ELF-1 (cell line): Measurements from ENCODE around the gene ZNF440.
A peak's percentile ranks its signal among the peaks of the same experiment; 100 is the strongest.
"Not testable (repeated sequence)": the region's sequence is repeated elsewhere in the genome, so short reads cannot be mapped to it uniquely, and the experiment has no call there.

Source experiments
- DNase-seq: peaks from one replicate; pipeline ENCODE4 v3.0.0-alpha.2; 2016; ENCODE audit warnings: low read depth, low spot score

ZNF440 gene

DNA sequence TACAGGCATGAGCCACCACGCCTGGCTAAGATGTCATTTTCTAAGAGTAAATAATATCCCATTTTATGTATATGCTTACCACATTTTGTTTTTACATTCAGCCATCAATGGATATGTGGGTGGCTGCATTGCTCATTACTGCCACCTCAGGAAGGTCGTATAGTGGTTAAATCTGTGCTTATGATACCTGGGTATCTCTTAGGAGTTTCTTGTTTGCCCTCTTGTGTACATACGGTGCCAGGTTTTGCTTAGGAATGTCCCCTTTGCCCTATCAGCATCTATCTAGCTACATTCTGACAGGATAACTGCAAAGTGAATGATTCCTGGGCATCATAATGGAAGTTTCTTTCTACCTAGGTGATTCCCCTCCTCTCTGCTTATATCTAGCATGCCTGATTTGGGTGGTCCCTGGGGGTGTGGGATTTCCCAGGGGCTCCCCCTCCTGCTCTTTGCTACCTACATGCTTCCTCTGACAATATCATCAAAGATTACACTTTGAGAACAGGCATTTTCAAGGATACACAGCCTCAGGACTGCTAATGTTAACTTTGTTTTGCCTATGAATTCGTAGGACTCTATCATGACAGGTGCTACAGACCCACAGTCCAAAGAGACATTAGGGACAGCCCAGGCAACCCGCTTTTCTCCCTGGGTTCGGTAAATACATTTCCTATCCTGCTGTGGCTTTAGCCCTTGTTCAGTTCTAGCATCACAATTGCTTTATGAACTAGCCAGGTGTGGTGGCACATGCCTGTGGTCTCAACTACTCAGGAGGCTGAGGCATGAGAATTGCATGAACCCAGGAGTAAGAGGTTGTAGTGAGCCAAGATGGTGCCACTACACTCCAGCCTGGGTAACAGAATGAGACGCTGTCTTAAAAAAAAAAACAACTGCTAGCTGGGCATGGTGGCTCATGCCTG, 15.1 kb downstream of the ZNF440 start:
- not testable (repeated sequence) for DNase-seq

DNA sequence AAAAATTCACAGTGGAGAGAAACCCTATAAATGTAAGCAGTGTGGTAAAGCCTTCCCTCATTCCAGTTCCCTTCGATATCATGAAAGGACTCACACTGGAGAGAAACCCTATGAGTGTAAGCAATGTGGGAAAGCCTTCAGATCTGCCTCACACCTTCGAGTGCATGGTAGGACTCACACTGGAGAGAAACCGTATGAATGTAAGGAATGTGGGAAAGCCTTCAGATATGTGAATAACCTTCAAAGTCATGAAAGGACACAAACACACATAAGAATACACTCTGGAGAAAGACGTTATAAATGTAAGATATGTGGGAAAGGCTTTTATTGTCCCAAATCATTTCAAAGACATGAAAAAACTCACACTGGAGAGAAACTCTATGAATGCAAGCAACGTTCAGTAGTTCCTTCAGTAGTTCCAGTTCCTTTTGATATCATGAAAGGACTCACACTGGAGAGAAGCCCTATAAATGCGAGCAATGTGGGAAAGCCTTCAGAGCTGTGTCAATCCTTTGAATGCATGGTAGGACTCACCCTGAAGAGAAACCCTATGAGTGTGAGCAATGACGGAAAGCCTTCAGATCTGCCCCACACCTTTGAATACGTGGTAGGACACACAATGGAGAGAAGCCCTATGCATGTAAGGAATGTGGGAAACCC, 18.3 kb downstream of the ZNF440 start:
- DNase-seq, result no peak

DNA sequence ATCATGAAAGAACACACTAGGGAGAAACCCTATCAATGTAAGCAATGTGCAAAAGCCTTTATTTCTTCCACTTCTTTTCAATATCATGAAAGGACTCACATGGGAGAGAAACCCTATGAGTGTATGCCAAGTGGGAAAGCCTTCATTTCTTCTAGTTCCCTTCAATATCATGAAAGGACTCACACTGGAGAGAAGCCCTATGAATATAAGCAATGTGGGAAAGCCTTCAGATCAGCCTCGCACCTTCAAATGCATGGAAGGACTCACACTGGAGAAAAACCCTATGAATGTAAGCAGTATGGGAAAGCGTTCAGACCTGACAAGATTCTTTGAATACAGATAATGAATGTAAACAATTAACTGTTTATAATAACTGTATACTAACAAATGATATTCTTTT, 19.5 kb downstream of the ZNF440 start:
- no peak for DNase-seq

DNA sequence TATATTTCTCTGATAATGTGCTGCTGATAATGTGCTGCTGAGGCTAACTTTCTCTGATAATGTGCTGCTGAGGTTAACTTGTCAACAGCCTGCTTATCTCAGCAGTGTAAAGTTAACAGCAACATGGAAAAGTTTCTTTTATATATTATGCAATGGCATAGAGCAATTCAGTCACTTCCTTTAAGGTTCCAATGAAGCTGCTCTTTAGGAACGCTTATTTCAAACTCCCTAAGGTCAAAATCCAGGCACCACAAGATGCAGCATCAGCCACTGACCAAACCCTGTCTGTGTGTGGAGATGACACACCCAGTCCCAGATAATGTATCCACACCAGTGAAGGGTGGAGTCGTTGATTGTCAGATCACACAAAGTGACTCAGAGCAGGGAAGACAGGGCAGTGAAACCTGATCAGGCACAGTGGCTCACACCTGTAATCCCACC, 21.6 kb downstream of the ZNF440 start:
- not testable (repeated sequence) for DNase-seq

DNA sequence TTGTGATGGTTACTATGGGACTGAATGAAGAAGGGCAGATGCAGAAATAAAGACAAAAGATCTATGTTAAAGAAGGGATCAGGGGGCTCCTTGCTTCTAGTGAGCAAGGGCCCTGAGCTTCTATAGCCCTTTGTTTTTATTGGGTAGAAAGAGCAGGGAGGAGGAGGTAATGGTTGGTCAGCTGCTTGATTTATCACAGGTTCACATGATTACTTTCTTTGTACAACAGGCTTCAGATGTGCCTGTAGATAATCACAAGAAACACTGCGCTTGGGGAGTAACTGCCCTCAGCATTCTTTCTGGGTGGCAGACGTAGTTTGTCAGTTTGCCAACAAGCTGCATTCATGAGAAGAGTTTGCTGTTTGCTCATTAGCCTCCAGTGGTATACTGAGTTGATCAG, 29.6 kb downstream of the ZNF440 start:
- no peak for DNase-seq

DNA sequence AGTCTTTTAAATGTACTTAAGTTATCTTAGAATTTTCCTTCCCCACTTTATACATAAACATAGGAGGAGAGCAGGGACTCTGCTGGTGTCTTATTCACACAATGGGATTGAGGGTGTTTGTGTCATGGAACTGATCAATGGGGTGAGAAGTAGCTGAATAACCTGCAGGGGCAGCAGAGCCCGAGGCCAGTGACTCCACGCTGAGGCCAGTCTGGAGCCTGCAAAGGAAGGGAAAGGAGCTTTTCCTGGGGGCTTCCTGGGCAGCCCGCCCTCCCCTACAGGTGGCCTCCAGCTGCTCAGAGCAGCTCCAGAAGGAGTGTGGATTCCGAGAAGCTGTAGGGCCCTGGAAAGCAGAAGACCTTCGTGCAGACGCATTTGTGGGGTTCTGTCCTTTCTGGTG, 33.5 kb downstream of the ZNF440 start:
- DNase-seq, result peak; percentile 41

DNA sequence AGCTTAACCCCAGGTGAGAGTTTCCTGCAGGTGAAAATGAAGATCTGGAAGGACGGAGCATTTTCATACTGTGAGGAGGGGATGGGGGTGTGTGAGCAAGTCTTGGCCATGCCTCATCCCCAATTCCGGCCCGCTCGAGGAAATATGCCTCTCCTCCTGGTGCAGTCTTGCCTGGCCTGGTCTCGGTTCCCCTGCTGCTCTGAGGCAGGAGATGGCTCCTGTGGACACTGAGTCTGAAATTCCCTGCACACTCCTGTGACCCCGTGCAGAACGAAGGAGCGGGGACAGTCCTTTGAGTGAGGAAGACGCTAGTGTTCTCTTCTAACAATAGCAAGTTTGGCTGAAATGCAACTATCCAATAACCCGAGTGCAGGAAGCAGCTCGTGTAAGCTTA, 34.1 kb downstream of the ZNF440 start:
- DNase-seq, result no peak

DNA sequence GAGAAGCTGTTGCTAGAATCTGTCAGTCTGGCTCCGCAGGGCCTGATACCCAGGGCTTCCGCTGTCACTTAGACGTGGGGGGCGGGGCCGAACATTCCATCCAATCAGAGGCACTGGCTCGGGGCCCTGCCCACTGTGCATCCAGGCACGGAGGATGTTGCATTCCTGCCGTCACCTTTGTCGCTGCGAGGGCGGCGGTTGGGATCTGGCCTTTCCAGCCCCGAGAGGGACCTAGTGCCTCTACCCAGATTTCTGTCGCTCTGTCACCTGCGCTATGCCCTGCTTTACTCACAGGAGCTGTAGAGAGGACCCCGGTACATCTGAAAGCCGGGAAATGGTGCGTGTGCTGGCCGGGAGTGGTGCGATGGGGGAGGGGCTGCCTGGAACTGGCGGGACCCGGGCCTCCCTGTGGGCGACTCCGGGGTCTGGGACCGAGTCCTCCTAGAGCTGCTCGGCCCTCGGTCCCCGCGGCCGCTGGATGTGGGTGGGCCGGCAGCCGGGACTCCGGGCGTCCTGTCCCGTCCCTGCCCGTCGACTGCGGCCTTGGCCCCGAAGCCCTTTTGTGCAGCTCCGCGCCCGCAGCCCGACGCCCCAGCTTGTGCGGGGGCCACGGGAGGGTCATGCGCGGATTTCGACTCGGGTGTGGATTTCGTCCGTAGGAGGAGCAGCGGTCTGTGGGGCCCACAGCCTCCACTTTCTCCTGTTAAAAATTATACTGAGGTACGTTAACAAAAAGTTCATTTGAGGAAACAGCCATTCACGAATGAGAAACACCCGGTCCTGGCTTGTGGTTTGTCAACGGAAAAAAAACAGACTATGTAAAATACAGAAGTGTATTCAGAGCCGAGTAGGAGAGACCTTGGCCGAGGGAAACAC, 34.8 kb downstream of the ZNF440 start, which contains the start of gene ZNF439:
ZNF439 (plus strand) TSS at position 133 of the 876 bp plus-strand sequence; CDS start at position 275, 142 bp downstream.
- DNase-seq, result peak; percentile 1

DNA sequence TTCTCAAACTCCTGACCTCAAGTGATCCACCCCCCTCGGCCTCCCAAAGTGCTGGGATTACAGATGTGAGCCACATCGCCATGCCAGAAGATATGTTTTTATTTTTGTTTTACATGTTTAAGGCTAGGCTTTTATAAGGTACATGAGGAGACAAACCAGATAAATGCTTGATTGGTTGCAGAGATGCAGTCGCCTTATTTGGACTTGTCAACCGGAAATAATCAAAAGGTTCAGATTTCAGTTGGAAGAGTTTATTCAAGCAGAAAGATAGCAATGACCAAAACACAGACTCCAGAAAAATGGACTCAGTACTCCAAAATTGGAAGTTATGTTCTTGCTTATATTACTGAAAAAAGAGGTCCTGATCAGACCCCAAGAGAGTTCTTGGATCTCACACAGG, 36.2 kb downstream of the ZNF440 start:
- not testable (repeated sequence) for DNase-seq

DNA sequence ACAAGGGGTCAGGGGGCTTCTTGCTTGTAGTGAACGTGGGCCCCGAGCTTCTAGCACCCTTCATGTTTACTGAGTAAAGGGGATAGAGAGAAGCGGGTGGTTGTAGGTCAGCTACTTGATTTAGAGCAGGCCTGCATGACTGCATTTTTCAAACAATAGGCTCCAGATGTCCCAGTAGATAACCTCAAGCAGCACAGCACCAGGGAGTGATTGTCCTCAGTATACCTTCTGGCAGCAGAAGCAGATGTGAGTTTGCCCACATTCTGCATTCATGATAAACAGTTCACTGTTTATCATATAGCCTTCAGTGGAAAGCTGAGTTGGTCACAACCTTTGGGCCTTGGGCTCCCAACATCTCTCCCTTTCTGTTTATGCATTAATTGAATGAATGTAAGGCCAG, 39.3 kb downstream of the ZNF440 start:
- no peak for DNase-seq

DNA sequence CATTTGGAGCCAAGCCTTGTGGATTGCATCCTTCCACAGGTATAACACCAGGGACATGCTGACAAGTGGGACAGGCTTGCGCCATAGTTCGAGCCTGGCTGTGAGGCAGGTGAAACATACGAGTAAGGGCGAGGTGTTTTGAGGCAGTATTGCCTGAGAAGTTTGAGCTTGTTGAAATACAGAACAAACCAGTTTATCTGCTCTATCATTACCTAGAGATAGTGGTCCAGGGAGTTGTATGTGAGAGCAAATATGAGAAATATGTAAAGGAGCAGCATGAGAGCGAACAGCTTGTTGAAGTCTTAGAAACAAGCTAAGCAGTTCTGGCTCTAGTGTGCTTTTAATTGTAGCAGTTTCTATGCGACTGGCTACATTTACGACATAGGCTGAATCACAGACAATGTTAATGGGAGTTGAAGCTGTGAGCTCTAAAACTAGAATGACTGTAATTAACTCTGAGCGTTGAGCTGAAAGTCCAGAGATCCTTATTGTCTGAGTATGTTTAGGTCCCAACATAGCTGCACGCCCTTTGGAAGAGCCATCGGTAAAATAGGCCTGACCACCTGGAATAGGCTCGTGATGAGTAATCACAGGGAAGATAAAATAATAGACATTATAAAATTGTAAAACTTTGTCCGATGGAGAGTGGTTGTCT, 42.6 kb downstream of the ZNF440 start:
- no peak for DNase-seq

DNA sequence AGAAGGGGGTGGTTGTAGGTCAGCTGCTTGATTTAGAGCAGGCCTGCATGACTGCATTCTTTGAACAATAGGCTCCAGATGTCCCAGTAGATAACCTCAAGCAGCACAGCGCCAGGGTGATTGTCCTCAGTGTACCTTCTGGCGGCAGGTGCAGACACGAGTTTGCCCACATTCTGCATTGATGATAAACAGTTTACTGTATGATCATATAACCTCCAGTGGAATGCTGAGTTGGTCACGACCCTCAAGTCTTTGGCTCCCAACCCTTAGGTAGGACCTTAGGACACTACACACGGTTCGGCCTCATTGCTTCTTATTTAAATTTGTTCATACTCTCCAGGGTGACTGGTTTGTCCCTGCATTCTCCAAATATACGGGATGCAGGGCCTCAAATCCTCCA, 46.6 kb downstream of the ZNF440 start:
- DNase-seq, result no peak

DNA sequence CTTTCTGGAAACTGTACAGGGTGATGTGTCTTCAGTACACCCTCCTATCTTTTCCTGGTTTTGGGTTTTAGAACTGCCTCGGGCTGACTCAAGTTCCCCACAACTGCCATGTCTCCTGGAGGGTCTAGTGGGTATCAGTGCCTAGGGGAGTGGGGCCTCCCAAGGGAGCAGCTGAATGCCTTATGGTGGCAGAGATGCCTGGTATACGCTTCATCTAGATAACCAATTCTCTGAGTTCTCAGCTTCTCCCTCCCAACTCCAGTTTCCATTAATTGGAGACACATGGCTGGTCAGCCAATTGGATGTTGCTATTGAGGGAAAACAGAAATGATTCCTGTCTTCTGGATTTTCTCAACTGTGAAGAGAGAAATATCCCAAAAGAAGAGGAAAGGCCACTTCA, 47.2 kb downstream of the ZNF440 start:
- no peak for DNase-seq

DNA sequence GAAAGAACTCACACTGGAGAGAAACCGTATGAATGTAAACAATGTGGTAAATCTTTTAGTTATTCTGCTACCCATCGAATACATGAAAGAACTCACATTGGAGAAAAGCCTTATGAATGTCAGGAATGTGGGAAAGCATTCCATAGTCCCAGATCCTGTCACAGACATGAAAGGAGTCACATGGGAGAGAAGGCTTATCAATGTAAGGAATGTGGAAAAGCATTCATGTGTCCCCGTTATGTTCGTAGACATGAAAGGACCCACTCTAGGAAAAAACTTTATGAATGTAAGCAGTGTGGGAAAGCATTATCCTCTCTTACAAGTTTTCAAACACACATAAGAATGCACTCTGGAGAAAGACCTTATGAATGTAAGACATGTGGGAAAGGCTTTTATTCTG, 53.7 kb downstream of the ZNF440 start:
- DNase-seq, result not testable (repeated sequence)

DNA sequence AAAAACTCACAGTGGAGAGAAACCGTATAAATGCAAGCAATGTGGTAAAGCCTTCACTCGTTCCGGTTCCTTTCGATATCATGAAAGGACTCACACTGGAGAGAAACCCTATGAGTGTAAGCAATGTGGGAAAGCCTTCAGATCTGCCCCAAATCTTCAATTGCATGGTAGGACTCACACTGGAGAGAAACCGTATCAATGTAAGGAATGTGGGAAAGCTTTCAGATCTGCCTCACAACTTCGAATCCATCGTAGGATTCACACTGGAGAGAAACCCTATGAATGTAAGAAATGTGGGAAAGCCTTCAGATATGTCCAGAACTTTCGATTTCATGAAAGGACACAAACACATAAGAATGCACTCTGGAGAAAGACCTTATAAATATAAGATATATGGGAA, 54.1 kb downstream of the ZNF440 start:
- no peak for DNase-seq

DNA sequence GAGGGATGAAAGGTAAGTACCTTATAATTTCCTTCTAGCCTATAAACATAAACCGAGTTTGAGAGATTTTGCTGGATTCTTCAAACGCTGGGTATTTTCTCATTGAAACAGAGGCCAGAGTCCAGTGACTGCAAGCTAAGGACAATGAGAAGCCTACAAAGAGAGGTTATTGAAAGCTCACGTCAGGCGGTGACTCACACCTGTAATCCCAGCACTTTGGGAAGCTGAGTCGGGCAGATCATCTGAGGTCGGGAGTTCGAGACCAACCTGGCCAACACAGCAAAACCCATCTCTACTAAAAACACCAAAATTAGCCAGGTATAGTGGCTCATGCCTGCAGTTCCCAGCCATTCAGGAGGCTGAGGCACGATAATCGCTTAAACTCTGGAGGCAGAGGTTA, 58.6 kb downstream of the ZNF440 start:
- no peak for DNase-seq

DNA sequence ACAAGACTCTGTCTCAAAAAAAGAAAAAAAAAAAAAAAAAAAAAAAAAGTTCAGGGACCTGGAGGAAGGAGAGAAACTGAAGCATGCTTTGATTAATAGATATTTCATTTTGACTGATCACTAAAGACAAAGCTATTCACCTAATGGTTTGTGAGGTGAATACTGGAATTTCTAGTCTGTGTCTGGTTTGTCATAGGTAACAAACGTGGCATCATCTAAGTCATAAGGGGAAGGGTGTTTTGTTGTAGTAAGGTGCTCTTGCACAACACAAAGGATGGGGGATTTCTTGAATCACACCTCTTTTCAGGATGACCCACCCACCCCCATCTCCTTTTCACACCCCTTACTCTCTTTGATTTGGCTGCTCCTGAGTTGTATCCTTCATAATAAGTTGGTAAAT, 59.7 kb downstream of the ZNF440 start:
- no peak for DNase-seq

DNA sequence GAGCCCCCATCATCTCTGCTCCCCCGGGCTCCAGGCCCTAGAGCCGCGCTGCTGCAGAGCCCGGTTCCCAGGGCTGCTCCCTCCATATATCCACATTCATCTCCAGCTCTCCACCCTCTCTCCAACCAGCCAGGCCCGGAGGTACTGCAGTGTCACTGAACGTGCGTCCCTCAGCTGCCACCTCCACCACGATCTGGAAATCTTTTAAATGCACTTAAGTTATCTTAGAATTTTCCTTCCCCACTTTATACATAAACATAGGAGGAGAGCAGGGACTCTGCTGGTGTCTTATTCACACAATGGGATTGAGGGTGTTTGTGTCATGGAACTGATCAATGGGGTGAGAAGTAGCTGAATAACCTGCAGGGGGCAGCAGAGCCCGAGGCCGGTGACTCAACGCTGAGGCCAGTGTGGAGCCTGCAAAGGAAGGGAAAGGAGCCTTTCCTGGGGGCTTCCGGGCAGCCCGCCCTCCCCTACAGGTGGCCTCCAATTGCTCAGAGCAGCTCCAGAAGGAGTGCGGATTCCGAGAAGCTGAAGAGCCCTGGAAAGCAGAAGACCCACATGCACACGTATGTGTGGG, 65.7 kb downstream of the ZNF440 start:
- DNase-seq, result peak; percentile 24

DNA sequence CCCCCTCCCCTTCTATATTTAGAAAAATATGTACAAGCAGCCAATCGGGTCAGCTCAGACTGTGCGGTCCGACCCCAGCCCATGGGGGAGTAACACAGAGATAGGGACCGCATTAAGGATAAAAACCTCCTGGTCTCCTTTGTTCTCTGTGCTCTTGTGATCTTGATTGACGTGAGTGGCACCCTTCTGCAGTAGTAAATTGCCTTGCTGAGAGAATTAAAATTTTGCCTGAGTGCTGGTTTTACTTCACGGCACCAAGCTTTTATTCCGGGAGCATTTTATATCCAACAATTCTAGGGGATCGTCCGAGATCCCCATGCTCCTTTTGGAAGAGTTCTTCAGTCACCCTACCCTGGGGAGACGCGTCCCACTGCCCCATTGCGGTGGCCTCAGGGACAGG, 66.5 kb downstream of the ZNF440 start:
- no peak for DNase-seq

DNA sequence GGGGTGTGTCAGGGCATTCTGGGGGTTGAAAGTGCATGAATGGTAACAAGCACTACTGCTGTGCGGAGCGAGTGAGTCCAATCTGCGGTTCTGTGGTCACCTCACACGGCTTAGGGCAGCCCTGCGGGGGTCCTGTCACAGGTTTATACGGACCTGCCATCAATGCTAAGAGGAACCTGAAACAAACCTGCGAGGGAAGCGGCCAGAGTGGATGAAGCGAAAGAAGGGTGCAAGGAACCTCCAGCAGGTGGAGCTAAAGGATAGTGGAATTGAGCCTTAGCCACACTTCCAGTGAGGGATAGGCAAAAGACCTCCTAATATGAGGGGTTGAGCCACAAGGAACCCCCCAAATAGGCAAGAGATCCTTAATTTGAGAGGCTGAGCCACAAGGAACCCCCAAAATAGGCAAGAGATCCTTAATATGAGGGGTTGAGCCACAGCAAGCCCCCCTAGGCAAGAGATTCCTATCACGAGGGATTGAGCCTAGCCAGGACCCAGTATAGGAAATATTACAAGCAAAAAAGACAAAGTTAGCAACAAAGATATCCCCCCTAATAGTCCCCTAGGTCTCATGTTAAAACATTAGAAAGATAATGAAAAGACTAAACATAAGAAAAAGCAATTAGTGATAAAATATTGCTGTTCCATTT, 67.2 kb downstream of the ZNF440 start:
- DNase-seq, result peak; percentile 80
